Hepatocyte (in vitro differentiated cells): ENCODE data around the gene DOC2A. TPM values are rescaled to one million over a fixed set of nuclear protein-coding genes. Genes with fewer than 3 reads are reported as not detected.

ENCODE experiments used
- DNase-seq: peaks from one replicate; pipeline ENCODE4 v3.0.0-alpha.2; 2016; ENCODE audit warnings: low spot score
- H2AFZ ChIP-seq: fragments of 200-600 bp; sonication (generic); 2 replicates; pipeline ENCODE4 v1.6.0; 2016; ENCODE audit warnings: antibody characterized with exemption, mild to moderate bottlenecking
- H3K27ac ChIP-seq: fragments of 200-600 bp; sonication (generic); 2 replicates; pipeline ENCODE4 v1.5.1; 2016; ENCODE audit warnings: mild to moderate bottlenecking
- H3K27me3 ChIP-seq: fragments of 200-600 bp; sonication (generic); 2 replicates; pipeline ENCODE4 v1.6.1; 2016
- H3K36me3 ChIP-seq: fragments of 200-600 bp; sonication (generic); replicated peaks from 2 replicates; pipeline ENCODE4 v1.5.1; 2016; ENCODE audit warnings: low read depth; ENCODE audit not compliant: insufficient read depth
- H3K4me1 ChIP-seq: fragments of 200-600 bp; sonication (generic); 2 replicates; pipeline ENCODE4 v1.5.1; 2016; ENCODE audit warnings: mild to moderate bottlenecking, moderate library complexity; ENCODE audit not compliant: insufficient read depth
- H3K4me2 ChIP-seq: fragments of 200-600 bp; sonication (generic); 2 replicates; pipeline ENCODE4 v1.6.0; 2016
- H3K4me3 ChIP-seq: fragments of 200-600 bp; sonication (generic); 2 replicates; pipeline ENCODE4 v1.5.1; 2016; ENCODE audit warnings: mild to moderate bottlenecking
- H3K79me2 ChIP-seq: fragments of 200-600 bp; sonication (generic); 2 replicates; pipeline ENCODE4 v1.6.0; 2017; ENCODE audit warnings: mild to moderate bottlenecking
- H3K9me2 ChIP-seq: fragments of 200-600 bp; sonication (generic); replicated peaks from 2 replicates; pipeline ENCODE4 v1.6.0; 2017; ENCODE audit warnings: mild to moderate bottlenecking; ENCODE audit not compliant: insufficient read depth
- H3K9me3 ChIP-seq: fragments of 200-600 bp; sonication (generic); 2 replicates; pipeline ENCODE4 v1.5.1; 2016; ENCODE audit warnings: low read depth, mild to moderate bottlenecking
- H4K20me1 ChIP-seq: fragments of 200-600 bp; sonication (generic); 2 replicates; pipeline ENCODE4 v1.6.0; 2016; ENCODE audit warnings: mild to moderate bottlenecking; ENCODE audit not compliant: insufficient read depth, poor library complexity, severe bottlenecking
- CTCF ChIP-seq: fragments of 200-600 bp; sonication (generic); IDR thresholded peaks from 2 replicates; pipeline ENCODE4 v1.5.1; 2016; ENCODE audit warnings: antibody characterized with exemption, mild to moderate bottlenecking; ENCODE audit not compliant: poor library complexity
- EZH2 ChIP-seq: fragments of 200-600 bp; sonication (generic); IDR thresholded peaks from 2 replicates; pipeline ENCODE4 v1.6.1; 2016; ENCODE audit warnings: antibody characterized with exemption, mild to moderate bottlenecking, borderline replicate concordance
- EZH2phosphoT487 ChIP-seq: fragments of 200-600 bp; sonication (generic); IDR thresholded peaks from one replicate; pipeline ENCODE4 v1.6.1; 2018; ENCODE audit warnings: antibody characterized with exemption, mild to moderate bottlenecking, low read depth, moderate library complexity; ENCODE audit not compliant: unreplicated experiment, severe bottlenecking
- WGBS: methylation state at CpG from one replicate; pipeline ENCODE4 v1.1.6; 2016; ENCODE audit warnings: low lambda C conversion rate; ENCODE audit errors: missing lambda C conversion rate; 5-methylcytosine and 5-hydroxymethylcytosine counted together
- polyA plus RNA-seq: library from polyadenylated mRNA; unstranded; fragments of >200 nt; fragmentation: Nextera tagmentation; extraction: Ambion mirVana; gene quantifications from 2 replicates; pipeline ENCODE4 v1.2.1, GENCODE V29; 2016
- total RNA-seq: library from RNA; depleted of rRNA; stranded (reverse); fragments of >200 nt; gene quantifications from 2 replicates; pipeline ENCODE4 v1.2.3, GENCODE V29; 2014

The DOC2A gene
- total and polyA plus RNA-seq, 2 experiments from 2014 or later, result 6.9 to 13.0 TPM

- no peaks in the 10 kb centered on the region for H4K20me1 ChIP-seq
- H3K9me2 ChIP-seq, result no peaks in the 10 kb centered on the region
- DNase-seq, result no peak
- H3K27me3 ChIP-seq, result no peaks in the 10 kb centered on the region
- no peak overlapping the region for H3K4me3 ChIP-seq
- TF ChIP-seq EZH2, result no peak
- no peak for TF ChIP-seq CTCF
- H3K79me2 ChIP-seq, result peaks cover 9% of the 10 kb centered on the region
- no peak overlapping the region for H3K27ac ChIP-seq
- no peak overlapping the region for H2AFZ ChIP-seq
- no peaks in the 10 kb centered on the region for H3K36me3 ChIP-seq
- WGBS, result 83% methylated on average over 7 of the region's 7 CpGs
- H3K4me2 ChIP-seq, result no peak overlapping the region
- H3K4me1 ChIP-seq, result peaks cover 15% of the 10 kb centered on the region
- H3K9me3 ChIP-seq, result no peaks in the 10 kb centered on the region
Measured at GRCh38 chr16:29992344-29992967, 18.4 kb downstream of the DOC2A start.

- 89% methylated on average over 5 of the region's 5 CpGs for WGBS
- Histone ChIP-seq H3K27ac (no peak overlapping the region), H3K36me3 (no peaks in the 10 kb centered on the region), H4K20me1 (no peaks in the 10 kb centered on the region), H3K9me2 (no peaks in the 10 kb centered on the region), H3K79me2 (no peaks in the 10 kb centered on the region), H3K27me3 (no peaks in the 10 kb centered on the region), H2AFZ (no peak overlapping the region), H3K4me3 (no peak overlapping the region), H3K4me1 (peaks cover 9% of the 10 kb centered on the region), H3K9me3 (no peaks in the 10 kb centered on the region), H3K4me2 (no peak overlapping the region)
- no peak for DNase-seq
- TF ChIP-seq EZH2phosphoT487 (no peak), CTCF (no peak), EZH2 (no peak)
Measured at GRCh38 chr16:29991571-29991904, 19.3 kb downstream of the DOC2A start.

DNA sequence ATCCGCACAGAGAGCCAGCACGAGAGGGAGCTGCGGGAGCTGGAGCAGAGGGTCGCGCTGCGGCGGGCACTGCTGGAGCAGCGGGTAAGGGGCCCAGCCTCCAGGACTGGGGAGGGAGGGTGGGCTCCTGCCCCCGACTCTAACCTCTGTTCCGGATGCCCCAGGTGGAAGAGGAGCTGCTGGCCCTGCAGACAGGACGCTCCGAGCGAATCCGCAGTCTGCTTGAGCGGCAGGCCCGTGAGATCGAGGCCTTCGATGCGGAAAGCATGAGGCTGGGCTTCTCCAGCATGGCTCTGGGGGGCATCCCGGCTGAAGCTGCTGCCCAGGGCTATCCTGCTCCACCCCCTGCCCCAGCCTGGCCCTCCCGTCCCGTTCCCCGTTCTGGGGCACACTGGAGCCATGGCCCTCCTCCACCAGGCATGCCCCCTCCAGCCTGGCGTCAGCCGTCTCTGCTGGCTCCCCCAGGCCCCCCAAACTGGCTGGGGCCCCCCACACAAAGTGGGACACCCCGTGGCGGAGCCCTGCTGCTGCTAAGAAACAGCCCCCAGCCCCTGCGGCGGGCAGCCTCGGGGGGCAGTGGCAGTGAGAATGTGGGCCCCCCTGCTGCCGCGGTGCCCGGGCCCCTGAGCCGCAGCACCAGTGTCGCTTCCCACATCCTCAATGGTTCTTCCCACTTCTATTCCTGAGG is 19.8 kb downstream of the DOC2A start:
- H3K4me2 ChIP-seq, result no peak overlapping the region
- no peak for TF ChIP-seq CTCF
- TF ChIP-seq EZH2phosphoT487, result no peak
- no peak for TF ChIP-seq EZH2
- no peak overlapping the region for H3K4me3 ChIP-seq
- no peak overlapping the region for H3K27ac ChIP-seq
- DNase-seq, result no peak
- no peaks in the 10 kb centered on the region for H4K20me1 ChIP-seq
- WGBS, result 95% methylated on average over 25 of the region's 35 CpGs
- H3K9me3 ChIP-seq, result no peaks in the 10 kb centered on the region
- H3K9me2 ChIP-seq, result no peaks in the 10 kb centered on the region
- H2AFZ ChIP-seq, result no peak overlapping the region
- H3K4me1 ChIP-seq, result peaks cover 9% of the 10 kb centered on the region
- H3K79me2 ChIP-seq, result no peaks in the 10 kb centered on the region
- no peaks in the 10 kb centered on the region for H3K27me3 ChIP-seq
- H3K36me3 ChIP-seq, result no peaks in the 10 kb centered on the region
